HUES48 (cell line): ENCODE measurements around the gene PTPRD.
"Not testable (repeated sequence)": the region's sequence is repeated elsewhere in the genome, so short reads cannot be mapped to it uniquely, and the experiment has no call there.

Experiments
- H3K27ac ChIP-seq: one replicate; pipeline ENCODE4 v1.7.0; 2013; ENCODE audit warnings: low read depth, low read length, inconsistent platforms
- H3K27me3 ChIP-seq: 2 replicates; pipeline ENCODE4 v1.6.1; 2013; ENCODE audit warnings: mild to moderate bottlenecking, low read length; ENCODE audit not compliant: control insufficient read depth, insufficient read depth
- H3K36me3 ChIP-seq: 2 replicates; pipeline ENCODE4 v1.6.1; 2013; ENCODE audit warnings: low read length; ENCODE audit not compliant: control insufficient read depth, insufficient read depth
- H3K4me1 ChIP-seq: 2 replicates; pipeline ENCODE4 v1.6.1; 2013; ENCODE audit warnings: mild to moderate bottlenecking, low read length; ENCODE audit not compliant: control insufficient read depth, insufficient read depth
- H3K4me3 ChIP-seq: 2 replicates; pipeline ENCODE4 v1.5.1; 2013; ENCODE audit warnings: mild to moderate bottlenecking, low read depth, low read length
- H3K9ac ChIP-seq: 2 replicates; pipeline ENCODE4 v1.6.1; 2013; ENCODE audit warnings: mild to moderate bottlenecking, low read depth, low read length, moderate library complexity
- H3K9me3 ChIP-seq: 2 replicates; pipeline ENCODE4 v1.6.1; 2013; ENCODE audit warnings: low read length; ENCODE audit not compliant: control insufficient read depth, insufficient read depth

The PTPRD gene

DNA sequence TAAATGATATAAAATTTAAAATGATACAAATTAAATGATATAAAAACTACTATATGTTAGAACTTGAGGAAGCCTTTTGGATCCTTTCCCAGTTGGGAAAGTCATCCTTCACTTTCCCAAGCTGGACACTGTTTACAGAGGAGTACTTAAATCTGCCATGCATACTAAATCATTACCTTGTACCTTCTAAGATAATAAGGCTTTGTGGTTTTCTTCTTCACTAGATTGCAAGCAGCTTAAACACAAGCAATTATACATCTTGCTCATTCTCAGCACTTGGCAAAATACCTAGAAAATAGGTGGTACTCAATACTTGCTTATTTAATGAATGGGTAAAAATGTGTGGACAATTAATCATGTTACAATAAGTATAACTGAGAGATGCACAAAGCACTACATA, 666.8 kb downstream of the PTPRD start:
- Histone ChIP-seq H3K27me3 (no peaks in the 10 kb centered on the region), H3K4me1 (no peaks in the 10 kb centered on the region), H3K9ac (no peak overlapping the region), H3K4me3 (no peak overlapping the region), H3K9me3 (no peaks in the 10 kb centered on the region), H3K36me3 (no peaks in the 10 kb centered on the region), H3K27ac (no peak overlapping the region)

DNA sequence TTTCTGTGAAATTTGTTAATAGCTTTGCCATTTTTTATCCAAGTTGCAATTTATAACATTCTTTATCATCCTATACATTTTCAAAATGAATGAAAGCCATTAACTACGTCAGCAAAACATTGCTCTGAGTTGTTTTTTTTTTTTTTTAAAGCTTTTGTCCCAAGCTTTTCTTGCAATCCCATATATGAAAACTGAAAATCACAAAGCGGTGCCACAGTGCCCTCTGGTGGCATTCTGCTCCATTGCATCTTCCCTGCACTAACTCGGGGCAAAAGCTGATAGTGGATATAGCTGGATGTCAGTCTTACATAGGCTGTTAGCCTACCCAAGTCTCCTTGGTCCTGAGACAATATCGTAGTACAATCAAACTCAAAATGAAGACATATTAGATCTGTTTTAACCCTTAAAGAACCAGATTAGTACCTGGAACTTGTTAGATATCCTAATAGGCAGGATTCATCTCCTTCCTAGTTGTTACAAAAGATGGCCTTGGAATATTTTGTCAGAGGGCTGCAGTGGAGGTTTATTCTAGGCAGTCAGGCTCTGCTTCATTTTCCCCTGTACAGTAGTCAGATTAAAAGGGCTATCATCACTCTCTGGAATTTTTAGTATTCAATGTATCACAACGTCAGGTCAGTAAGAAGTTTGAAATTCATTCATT, 669.9 kb downstream of the PTPRD start:
- Histone ChIP-seq H3K9ac (no peak overlapping the region), H3K27me3 (no peaks in the 10 kb centered on the region), H3K36me3 (no peaks in the 10 kb centered on the region), H3K4me3 (no peak overlapping the region), H3K27ac (no peak overlapping the region), H3K9me3 (no peaks in the 10 kb centered on the region), H3K4me1 (no peaks in the 10 kb centered on the region)

DNA sequence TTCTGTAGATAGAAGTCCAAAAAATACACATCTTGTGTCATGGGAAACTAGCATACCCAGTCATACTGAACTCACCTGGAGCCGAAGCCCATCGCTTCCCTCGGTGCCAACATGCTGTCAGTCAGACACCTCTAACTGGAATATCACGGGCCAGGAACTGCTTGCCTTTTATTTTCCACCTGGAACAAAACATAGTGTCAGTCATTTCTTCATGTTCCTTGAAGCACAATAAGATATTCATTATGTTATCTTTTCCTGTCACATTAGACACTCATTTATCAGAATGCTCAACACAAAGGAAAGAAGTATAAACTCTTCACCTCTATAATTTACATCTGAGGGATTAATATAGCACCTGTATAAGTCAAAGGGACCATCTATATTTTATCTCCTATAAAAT, 674.4 kb downstream of the PTPRD start:
- H3K36me3 ChIP-seq, result no peaks in the 10 kb centered on the region
- H3K4me1 ChIP-seq, result no peaks in the 10 kb centered on the region
- H3K9me3 ChIP-seq, result no peaks in the 10 kb centered on the region
- H3K27me3 ChIP-seq, result no peaks in the 10 kb centered on the region
- no peak overlapping the region for H3K4me3 ChIP-seq
- no peak overlapping the region for H3K9ac ChIP-seq
- H3K27ac ChIP-seq, result no peak overlapping the region

DNA sequence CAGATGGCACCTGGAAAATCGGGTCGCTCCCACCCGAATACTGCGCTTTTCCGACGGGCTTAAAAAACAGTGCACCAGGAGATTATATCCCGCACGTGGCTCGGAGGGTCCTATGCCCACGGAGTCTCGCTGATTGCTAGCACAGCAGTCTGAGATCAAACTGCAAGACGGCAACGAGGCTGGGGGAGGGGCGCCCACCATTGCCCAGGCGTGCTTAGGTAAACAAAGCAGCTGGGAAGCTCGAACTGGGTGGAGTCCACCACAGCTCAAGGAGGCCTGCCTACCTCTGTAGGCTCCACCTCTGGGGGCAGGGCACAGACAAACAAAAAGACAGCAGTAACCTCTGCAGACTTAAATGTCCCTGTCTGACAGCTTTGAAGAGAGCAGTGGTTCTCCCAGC, 681.3 kb downstream of the PTPRD start:
- H3K4me1 ChIP-seq, H3K27ac ChIP-seq, H3K27me3 ChIP-seq, H3K9me3 ChIP-seq, H3K36me3 ChIP-seq, H3K4me3 ChIP-seq, H3K9ac ChIP-seq: not testable (repeated sequence)

DNA sequence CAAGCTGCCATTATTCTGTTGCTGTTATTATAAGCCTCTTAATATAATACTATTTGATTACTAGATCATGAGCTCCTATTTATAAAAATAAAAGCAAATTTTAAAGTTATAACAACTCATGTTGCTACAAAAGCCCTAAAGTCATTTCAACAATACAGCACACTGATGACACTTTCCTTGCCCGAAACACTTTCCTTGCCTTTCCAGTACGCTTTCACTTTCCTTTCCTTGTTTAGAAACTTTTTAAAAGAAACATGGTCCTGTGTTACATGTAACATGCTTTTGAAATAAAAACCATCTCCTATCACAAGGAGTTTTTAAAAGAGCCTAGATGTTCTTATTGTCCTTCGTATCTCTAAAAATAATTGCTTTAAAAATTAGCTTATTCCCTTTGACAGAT, 688.4 kb downstream of the PTPRD start:
- Histone ChIP-seq H3K9ac (no peak overlapping the region), H3K4me3 (no peak overlapping the region), H3K4me1 (peaks cover 10% of the 10 kb centered on the region; the same call in 1 of the 2 replicates), H3K27me3 (no peaks in the 10 kb centered on the region), H3K27ac (no peak overlapping the region), H3K9me3 (no peaks in the 10 kb centered on the region), H3K36me3 (no peaks in the 10 kb centered on the region)

DNA sequence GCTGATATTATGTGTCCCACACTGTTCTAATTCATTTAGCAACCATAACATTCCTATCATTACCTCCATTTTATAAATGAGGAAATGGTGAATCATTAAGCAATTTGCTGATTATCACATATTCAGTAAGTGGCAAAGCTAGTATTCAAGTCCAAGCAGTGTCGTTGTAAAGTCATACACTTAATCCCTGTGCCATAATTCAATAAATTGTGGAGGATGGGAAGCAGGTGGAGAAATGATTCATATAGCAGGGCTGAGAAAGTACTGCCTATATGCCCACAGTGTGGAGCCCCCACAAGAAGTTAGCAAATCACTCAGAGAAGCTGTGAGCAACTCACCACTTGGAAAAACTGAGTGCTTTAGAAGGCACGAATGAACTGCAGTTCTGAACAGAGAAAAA, 691.0 kb downstream of the PTPRD start:
- Histone ChIP-seq H3K36me3 (no peaks in the 10 kb centered on the region), H3K4me3 (no peak overlapping the region), H3K9me3 (no peaks in the 10 kb centered on the region), H3K27ac (no peak overlapping the region), H3K4me1 (peaks cover 13% of the 10 kb centered on the region; the same call in 1 of the 2 replicates), H3K9ac (no peak overlapping the region), H3K27me3 (no peaks in the 10 kb centered on the region)

DNA sequence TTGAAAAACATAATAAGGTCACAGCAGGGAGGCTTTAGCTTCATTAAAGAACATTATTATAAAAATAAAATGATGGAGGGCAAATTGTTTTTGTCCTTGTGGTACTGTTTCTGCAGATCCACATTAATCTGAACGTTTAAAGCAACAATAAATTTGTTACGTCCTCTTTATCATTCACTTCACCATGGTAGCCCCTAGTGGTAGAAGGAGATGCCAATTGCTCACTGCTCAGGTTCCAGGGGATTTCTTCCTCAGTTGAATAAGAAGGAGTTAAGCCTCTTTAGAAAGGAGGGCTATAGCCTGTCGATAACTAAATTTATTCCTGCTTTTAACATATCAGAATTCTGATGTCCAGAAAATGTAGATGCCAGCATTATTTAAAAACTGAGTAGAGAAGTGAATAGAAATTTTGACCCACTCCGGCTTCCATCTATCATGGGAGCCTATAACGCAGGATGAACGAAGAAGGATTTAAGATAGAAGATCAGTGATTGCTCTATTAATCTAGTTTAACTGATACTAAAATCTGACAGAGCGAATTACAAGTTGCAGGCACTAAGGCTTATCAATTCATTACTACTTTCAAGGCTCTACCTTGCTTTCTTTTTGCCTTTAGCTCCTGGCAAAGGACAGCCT, 692.3 kb downstream of the PTPRD start:
- Histone ChIP-seq H3K9ac (no peak overlapping the region), H3K36me3 (no peaks in the 10 kb centered on the region), H3K4me3 (no peak overlapping the region), H3K27ac (no peak overlapping the region), H3K4me1 (peaks cover 13% of the 10 kb centered on the region; the same call in 1 of the 2 replicates), H3K27me3 (no peaks in the 10 kb centered on the region), H3K9me3 (peaks cover 4% of the 10 kb centered on the region; the same call in 1 of the 2 replicates)

DNA sequence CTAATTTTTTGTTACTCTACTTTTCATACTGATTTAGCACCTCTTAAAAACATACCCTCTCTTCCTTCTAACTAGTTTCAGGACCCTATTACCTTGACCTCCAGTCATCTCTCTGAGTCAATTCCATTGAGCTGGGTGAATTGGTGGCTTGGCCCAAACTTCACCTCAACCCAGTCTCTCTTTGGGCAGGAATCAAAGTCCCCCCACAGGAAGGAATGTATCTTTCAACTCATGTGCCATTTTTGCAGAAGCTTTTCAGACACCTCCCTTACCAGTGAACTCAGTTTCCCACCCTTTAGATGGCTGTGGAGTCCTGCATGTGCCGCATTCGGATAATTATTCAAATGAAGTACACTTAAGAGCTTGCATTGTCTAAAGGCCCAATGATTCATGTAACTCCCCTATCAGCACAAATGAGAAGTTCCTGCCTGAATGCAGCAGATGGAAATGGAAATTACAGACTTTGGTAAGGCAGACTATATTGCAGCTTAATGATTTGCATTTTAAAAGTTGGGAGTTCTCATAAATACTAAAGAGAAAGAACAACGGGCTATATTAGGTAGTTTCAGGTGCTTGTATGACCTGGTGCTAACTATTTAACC, 693.5 kb downstream of the PTPRD start:
- no peaks in the 10 kb centered on the region for H3K36me3 ChIP-seq
- peaks cover 6% of the 10 kb centered on the region; the same call in 1 of the 2 replicates for H3K9me3 ChIP-seq
- no peak overlapping the region for H3K9ac ChIP-seq
- H3K27ac ChIP-seq, result no peak overlapping the region
- H3K4me3 ChIP-seq, result no peak overlapping the region
- H3K27me3 ChIP-seq, result no peaks in the 10 kb centered on the region
- peaks cover 13% of the 10 kb centered on the region; the same call in 1 of the 2 replicates for H3K4me1 ChIP-seq

DNA sequence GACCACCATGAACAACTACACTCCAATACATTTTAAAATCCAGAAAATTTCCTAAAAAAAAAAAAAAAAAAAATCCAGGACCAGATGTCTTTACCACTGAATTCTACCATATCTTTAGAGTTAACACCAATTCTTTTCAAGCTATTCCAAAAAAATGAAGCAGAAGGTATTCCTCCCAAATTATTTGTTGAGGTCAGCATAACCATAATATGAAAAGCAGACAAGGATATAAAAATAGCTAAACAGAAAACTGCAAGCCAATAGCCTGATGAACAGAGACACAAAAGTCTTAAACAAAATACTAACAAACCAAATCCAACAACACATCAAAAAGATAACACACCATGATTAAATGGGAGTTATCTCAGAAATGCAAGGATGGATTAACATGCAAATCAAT, 695.4 kb downstream of the PTPRD start:
- H3K27me3 ChIP-seq, result no peaks in the 10 kb centered on the region
- H3K4me3 ChIP-seq, result no peak overlapping the region
- H3K9ac ChIP-seq, result no peak overlapping the region
- H3K9me3 ChIP-seq, result peaks cover 6% of the 10 kb centered on the region; the same call in 1 of the 2 replicates
- no peaks in the 10 kb centered on the region for H3K36me3 ChIP-seq
- H3K4me1 ChIP-seq, result peaks cover 13% of the 10 kb centered on the region; the same call in 1 of the 2 replicates
- H3K27ac ChIP-seq, result no peak overlapping the region

DNA sequence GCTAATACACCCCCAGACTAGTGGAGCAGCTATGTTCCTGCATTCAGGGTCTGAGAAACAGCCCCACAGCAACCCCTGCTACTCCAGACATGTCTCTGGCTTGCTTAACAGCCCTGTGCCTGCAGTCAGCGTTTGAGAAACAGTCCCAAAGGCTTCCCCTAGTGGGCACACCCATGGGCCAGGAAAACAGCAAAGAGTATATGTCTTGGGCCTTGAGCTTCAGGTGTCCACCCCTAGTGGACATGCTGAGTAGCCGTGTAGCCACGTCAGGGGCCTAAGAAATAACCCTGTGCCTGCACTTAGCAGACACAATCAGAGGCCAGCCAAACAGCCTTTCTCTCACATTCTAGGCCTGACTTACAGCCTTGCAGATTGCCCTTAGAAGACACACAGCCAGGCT, 698.6 kb downstream of the PTPRD start:
- Histone ChIP-seq H3K9me3 (peaks cover 6% of the 10 kb centered on the region; the same call in 1 of the 2 replicates), H3K27me3 (no peaks in the 10 kb centered on the region), H3K36me3 (no peaks in the 10 kb centered on the region), H3K27ac (no peak overlapping the region), H3K4me1 (peaks cover 7% of the 10 kb centered on the region; the same call in 1 of the 2 replicates), H3K4me3 (no peak overlapping the region), H3K9ac (no peak overlapping the region)

DNA sequence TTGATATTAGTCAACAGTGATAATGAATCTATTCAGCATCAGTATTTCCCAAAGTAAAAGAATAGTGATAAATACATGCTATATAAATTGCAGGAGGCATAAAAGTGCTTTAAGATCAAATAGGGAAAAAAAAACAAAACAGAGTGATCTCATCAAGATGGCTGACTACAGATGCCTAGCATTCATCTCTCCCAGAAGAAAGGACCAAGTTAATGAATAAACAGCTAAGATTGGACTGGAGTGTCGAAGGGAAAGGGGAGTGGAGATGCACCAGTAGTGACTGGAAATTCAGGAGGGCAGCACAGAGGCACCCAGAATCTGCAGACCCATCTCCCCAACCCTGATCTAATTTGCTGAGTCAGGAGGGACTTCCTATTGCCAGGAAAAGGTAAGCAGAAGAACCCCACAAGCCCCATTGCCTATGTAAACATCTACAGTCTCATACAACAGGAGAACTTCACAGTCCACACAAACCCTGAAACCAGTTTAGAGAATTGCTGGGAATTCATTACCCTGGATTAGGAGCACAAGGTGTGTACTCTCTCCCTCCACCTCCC, 699.4 kb downstream of the PTPRD start:
- Histone ChIP-seq H3K4me1 (peaks cover 6% of the 10 kb centered on the region; the same call in 1 of the 2 replicates), H3K36me3 (no peaks in the 10 kb centered on the region), H3K27me3 (no peaks in the 10 kb centered on the region), H3K27ac (no peak overlapping the region), H3K9ac (no peak overlapping the region), H3K9me3 (peaks cover 6% of the 10 kb centered on the region; the same call in 1 of the 2 replicates), H3K4me3 (no peak overlapping the region)
